IPS-20b (cell line): Measurements from ENCODE around the gene ROMO1.

Experiments
- H3K27ac ChIP-seq: one replicate; pipeline ENCODE4 v1.5.1; 2013; ENCODE audit warnings: low read length
- H3K27me3 ChIP-seq: 2 replicates; pipeline ENCODE4 v1.6.1; 2013; ENCODE audit warnings: mild to moderate bottlenecking, low read length, inconsistent platforms; ENCODE audit not compliant: insufficient read depth
- H3K36me3 ChIP-seq: 2 replicates; pipeline ENCODE4 v1.6.1; 2013; ENCODE audit warnings: low read depth, mild to moderate bottlenecking, inconsistent platforms, low read length, moderate library complexity; ENCODE audit not compliant: insufficient read depth
- H3K4me1 ChIP-seq: 2 replicates; pipeline ENCODE4 v1.6.1; 2013; ENCODE audit warnings: mild to moderate bottlenecking, control low read depth, inconsistent platforms, low read length, moderate library complexity; ENCODE audit not compliant: insufficient read depth
- H3K4me3 ChIP-seq: 2 replicates; pipeline ENCODE4 v1.5.1; 2013; ENCODE audit warnings: mild to moderate bottlenecking, low read length, inconsistent platforms
- H3K9ac ChIP-seq: 2 replicates; pipeline ENCODE4 v1.6.1; 2013; ENCODE audit warnings: low read depth, mild to moderate bottlenecking, inconsistent platforms, low read length, moderate library complexity
- H3K9me3 ChIP-seq: 2 replicates; pipeline ENCODE4 v1.6.1; 2013; ENCODE audit warnings: mild to moderate bottlenecking, low read depth, low read length, inconsistent platforms; ENCODE audit not compliant: insufficient read depth

The ROMO1 gene

DNA sequence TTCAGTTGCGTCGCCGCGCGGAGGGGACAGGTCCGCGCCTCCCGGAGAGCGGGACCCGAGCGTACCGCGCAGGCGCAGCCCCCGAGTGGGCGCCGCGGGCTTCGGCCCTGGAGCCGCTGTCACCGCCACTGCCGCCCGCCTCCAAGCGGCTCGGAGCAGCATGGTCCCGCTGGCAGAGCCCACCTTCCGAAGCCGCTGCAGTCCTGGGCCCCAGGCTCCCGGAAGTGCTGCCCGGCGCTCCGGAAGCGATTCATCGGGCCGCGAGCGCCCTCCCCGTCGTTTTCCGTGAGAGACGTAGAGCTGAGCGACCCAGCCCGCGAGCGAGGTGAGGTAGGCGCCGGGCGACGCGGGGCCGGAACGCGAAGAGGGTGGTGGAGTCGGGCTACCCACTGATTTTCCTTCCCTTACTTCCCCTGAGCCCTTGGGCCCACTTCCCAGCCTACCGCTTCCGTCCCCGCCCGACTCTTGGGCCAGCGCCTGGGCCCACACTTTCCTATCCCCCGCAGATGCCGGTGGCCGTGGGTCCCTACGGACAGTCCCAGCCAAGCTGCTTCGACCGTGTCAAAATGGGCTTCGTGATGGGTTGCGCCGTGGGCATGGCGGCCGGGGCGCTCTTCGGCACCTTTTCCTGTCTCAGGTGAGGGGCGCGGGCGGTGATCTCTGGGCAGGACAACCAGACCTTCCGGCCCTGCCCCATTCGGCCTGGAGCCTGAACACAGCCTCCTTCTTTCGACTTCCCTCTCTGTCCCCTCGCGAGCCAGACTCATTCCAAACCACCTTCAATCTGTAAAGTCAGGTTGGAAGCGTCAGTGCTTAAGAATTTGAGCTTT is at the start of gene ROMO1, which contains the start of gene NFS1:
ROMO1 (plus strand) TSS at position 279 of the 830 bp plus-strand sequence; CDS start at position 507, 228 bp downstream.
NFS1 (minus strand) TSS at position 226 of the 830 bp plus-strand sequence; CDS start at position 162, 64 bp downstream.
- Histone ChIP-seq H3K36me3 (peaks cover 39% of the 10 kb centered on the region), H3K27me3 (no peaks in the 10 kb centered on the region), H3K9me3 (no peaks in the 10 kb centered on the region), H3K4me3 (peak within 1 kb of the TSS; percentile 94), H3K4me1 (no peaks in the 10 kb centered on the region), H3K27ac (peak within 1 kb of the TSS; percentile 84), H3K9ac (peak within 1 kb of the TSS; percentile 95)

DNA sequence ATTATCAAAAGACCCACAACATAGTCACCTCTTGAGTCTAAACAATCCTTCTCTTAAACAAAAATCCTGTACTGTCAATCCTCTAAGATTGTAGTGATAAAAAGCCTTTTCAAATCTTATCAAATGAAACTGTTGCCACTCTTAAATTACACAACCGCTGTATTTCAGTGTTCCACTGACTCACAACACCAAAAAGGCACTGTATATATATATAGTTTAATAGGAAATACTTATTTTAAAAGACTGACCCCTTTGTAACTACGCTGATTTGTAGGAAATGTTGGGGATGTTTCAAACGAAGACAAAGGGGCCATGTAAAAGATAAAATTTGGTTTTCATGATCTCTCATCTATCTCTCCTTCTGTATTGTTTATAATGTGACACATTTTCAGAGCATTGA is 48.6 kb upstream of the ROMO1 start:
- no peaks in the 10 kb centered on the region for H3K9me3 ChIP-seq
- H3K27me3 ChIP-seq = no peaks in the 10 kb centered on the region
- peaks cover 58% of the 10 kb centered on the region for H3K36me3 ChIP-seq
- no peak overlapping the region for H3K4me3 ChIP-seq
- H3K27ac ChIP-seq = no peak overlapping the region
- no peaks in the 10 kb centered on the region for H3K4me1 ChIP-seq
- H3K9ac ChIP-seq = no peak overlapping the region

DNA sequence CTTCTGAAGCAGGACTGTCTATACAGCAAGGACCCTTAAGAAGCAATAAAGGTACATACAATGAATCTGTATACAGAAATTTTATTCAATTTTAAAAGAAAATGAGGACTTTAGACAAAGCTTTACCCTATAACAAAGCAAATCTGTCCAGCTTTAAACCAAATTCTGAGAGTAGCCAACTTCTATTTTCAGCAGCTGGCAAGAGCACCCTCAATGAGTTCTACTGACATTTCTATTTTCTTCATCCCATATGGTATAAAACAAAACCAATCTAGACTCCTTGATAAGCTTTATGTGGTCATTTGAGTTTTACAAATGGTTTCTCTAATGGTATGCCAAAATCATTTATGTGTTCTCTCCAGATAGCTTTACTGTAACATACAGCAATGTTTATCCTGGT is 47.2 kb upstream of the ROMO1 start:
- Histone ChIP-seq H3K4me1 (no peaks in the 10 kb centered on the region), H3K4me3 (no peak overlapping the region), H3K9me3 (no peaks in the 10 kb centered on the region), H3K27ac (no peak overlapping the region), H3K27me3 (no peaks in the 10 kb centered on the region), H3K9ac (no peak overlapping the region), H3K36me3 (peaks cover 68% of the 10 kb centered on the region)

- H3K4me3 ChIP-seq = no peak overlapping the region
- no peaks in the 10 kb centered on the region for H3K9me3 ChIP-seq
- H3K36me3 ChIP-seq = peaks cover 74% of the 10 kb centered on the region
- no peak overlapping the region for H3K9ac ChIP-seq
- H3K27ac ChIP-seq = no peak overlapping the region
- no peaks in the 10 kb centered on the region for H3K4me1 ChIP-seq
- H3K27me3 ChIP-seq = no peaks in the 10 kb centered on the region
Observed at GRCh38 chr20:35652641-35653429, 46.4 kb upstream of the ROMO1 start.

GRCh38 chr20:35653430-35653734 is 45.8 kb upstream of the ROMO1 start:
- no peaks in the 10 kb centered on the region for H3K27me3 ChIP-seq
- H3K9ac ChIP-seq = no peak overlapping the region
- no peaks in the 10 kb centered on the region for H3K9me3 ChIP-seq
- no peaks in the 10 kb centered on the region for H3K4me1 ChIP-seq
- peaks cover 74% of the 10 kb centered on the region for H3K36me3 ChIP-seq
- H3K4me3 ChIP-seq = no peak overlapping the region
- no peak overlapping the region for H3K27ac ChIP-seq

DNA sequence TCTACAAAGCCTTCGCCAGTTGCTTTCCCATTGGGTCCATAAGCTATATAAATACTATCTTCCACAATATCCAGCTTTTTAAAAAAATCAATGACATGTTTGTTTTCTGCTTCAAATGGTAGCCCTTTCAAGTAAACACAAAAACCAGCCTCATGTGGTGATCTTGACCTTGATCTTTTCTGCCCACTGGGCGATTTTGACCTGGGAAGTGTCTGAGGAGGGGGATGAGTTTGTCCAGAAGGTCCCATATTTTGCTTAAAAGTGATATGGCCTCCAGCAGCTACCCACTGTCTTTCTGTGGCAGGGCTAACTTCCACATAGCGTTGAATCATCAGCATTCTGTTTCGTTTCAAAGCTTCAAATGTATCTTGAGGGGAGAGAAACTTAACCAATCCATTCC is 45.3 kb upstream of the ROMO1 start:
- Histone ChIP-seq H3K9me3 (no peaks in the 10 kb centered on the region), H3K36me3 (peaks cover 74% of the 10 kb centered on the region), H3K9ac (no peak overlapping the region), H3K27ac (no peak overlapping the region), H3K4me3 (no peak overlapping the region), H3K4me1 (no peaks in the 10 kb centered on the region), H3K27me3 (no peaks in the 10 kb centered on the region)

- Histone ChIP-seq H3K4me3 (no peak overlapping the region), H3K27ac (no peak overlapping the region), H3K4me1 (no peaks in the 10 kb centered on the region), H3K36me3 (peaks cover 74% of the 10 kb centered on the region), H3K27me3 (no peaks in the 10 kb centered on the region), H3K9ac (no peak overlapping the region), H3K9me3 (no peaks in the 10 kb centered on the region)
Observed at GRCh38 chr20:35654415-35654814, 44.8 kb upstream of the ROMO1 start.

DNA sequence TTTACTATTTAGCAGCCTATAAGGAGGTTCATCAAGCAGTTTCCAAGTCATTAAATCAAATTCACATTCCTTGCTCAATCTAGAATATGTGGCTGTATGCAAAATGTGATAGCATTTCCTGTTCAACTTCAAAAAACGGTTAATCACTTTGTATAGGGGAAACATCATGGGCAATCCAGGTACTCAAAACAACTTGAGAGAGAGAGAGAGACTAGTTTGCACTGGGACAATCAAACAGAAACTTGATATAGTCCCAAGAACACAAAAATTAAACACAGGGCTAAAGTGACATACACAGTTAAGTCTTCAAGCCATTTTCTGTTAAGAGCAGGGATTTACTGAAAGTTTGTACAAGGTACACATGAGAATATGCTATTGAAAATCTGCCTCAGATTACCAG is 41.9 kb upstream of the ROMO1 start:
- Histone ChIP-seq H3K4me1 (peaks cover 14% of the 10 kb centered on the region; the same call in 1 of the 2 replicates), H3K36me3 (peaks cover 50% of the 10 kb centered on the region), H3K9ac (no peak overlapping the region), H3K27me3 (no peaks in the 10 kb centered on the region), H3K27ac (no peak overlapping the region), H3K9me3 (no peaks in the 10 kb centered on the region), H3K4me3 (no peak overlapping the region)

GRCh38 chr20:35660122-35660937 is 38.9 kb upstream of the ROMO1 start:
- H3K36me3 ChIP-seq = peaks cover 19% of the 10 kb centered on the region

GRCh38 chr20:35661053-35661452 is 38.2 kb upstream of the ROMO1 start:
- Histone ChIP-seq H3K27me3 (no peaks in the 10 kb centered on the region), H3K9ac (peak overlapping the region; percentile 23), H3K9me3 (no peaks in the 10 kb centered on the region), H3K4me3 (peak overlapping the region; percentile 99), H3K4me1 (peaks cover 18% of the 10 kb centered on the region; the same call in 1 of the 2 replicates), H3K27ac (no peak overlapping the region), H3K36me3 (peaks cover 13% of the 10 kb centered on the region; the same call in 1 of the 2 replicates)

More at GRCh38 chr20:35660122-35660937, 38.9 kb upstream of the ROMO1 start:
- Histone ChIP-seq H3K4me1 (peaks cover 18% of the 10 kb centered on the region; the same call in 1 of the 2 replicates), H3K9ac (0 out of 2 replicates have a peak overlapping the region, but pooled peaks have one; percentile 23), H3K27ac (no peak overlapping the region), H3K27me3 (no peaks in the 10 kb centered on the region), H3K9me3 (no peaks in the 10 kb centered on the region), H3K4me3 (peak overlapping the region; percentile 99; the same call in 1 of the 2 replicates)

- Histone ChIP-seq H3K9ac (peak overlapping the region; percentile 23; the same call in 1 of the 2 replicates), H3K27me3 (no peaks in the 10 kb centered on the region), H3K36me3 (peaks cover 7% of the 10 kb centered on the region; the same call in 1 of the 2 replicates), H3K27ac (no peak overlapping the region), H3K4me3 (peak overlapping the region; percentile 99), H3K9me3 (no peaks in the 10 kb centered on the region), H3K4me1 (peaks cover 18% of the 10 kb centered on the region; the same call in 1 of the 2 replicates)
Observed at GRCh38 chr20:35661908-35662307, 37.3 kb upstream of the ROMO1 start.
